ENCODE measurements around the gene ALDH16A1.

DNA sequence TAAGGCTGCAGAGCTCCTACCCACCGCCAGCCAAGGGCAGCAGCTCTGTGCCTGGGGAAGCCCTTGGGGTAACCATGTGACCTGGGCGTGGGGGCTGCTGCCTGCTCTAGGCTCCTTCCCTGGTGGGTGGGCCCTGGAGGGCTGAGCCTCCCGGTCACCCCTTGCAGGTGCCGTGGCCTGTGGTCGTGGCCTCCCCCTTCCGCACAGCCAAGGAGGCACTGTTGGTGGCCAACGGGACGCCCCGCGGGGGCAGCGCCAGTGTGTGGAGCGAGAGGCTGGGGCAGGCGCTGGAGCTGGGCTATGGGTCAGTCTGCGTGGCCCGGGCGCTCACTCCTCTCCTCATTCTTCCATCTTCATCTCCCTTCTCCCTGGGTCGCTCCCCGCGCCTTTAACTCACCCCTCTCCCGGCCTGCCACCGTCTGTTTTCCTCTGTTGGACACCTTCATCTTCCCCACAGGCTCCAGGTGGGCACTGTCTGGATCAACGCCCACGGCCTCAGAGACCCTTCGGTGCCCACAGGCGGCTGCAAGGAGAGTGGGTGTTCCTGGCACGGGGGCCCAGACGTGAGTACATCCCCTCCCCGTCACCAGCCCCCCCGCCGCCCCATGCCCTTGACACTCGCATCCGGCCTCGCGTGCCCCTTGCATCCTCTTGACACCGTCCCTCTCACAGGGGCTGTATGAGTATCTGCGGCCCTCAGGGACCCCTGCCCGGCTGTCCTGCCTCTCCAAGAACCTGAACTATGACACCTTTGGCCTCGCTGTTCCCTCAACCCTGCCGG is 11.1 kb downstream of the ALDH16A1 start:
- no peak for TF ChIP-seq SPI1 (IDR thresholded peaks at IDR 0.05; ENCODE audit: low read depth, low read length)
- no peak for TF ChIP-seq POLR2A (IDR thresholded peaks at IDR 0.05; ENCODE audit: low read depth, low read length)
- TF ChIP-seq POLR2AphosphoS5 (IDR thresholded peaks at IDR 0.05; ENCODE audit: low read depth, low read length) = no peak
- no peak for TF ChIP-seq TAF1 (IDR thresholded peaks at IDR 0.05; ENCODE audit: low read depth, low read length)
- no peak for TF ChIP-seq PAX5 (IDR thresholded peaks at IDR 0.05; ENCODE audit: insufficient read depth, low read length, severe bottlenecking)
